Occipital lobe (tissue), 2 donors: ENCODE results near the gene FKBP10. TPM values are rescaled to one million over a fixed set of nuclear protein-coding genes. Genes with fewer than 3 reads are reported as not detected.

Experiments
- small RNA-seq: library from RNA; depleted of rRNA; stranded (forward); fragments of <200 nt; gene quantifications from one replicate; pipeline ENCODE3, GENCODE V24; 2014
- total RNA-seq: library from RNA; depleted of rRNA; stranded (reverse); fragments of >200 nt; gene quantifications from one replicate; pipeline ENCODE4 v1.2.3, GENCODE V29; 2014

FKBP10 gene
- total RNA-seq, 1 donor from 2014 or later, result 11.2 TPM

Small RNA genes within 50 kb of the gene (small RNA-seq; reads per million reads assigned to genes)
- gene AC125257.2, result not detected

Other genes starting within 250 kb of the FKBP10 start
- gene KRT9, start 240.9 kb upstream of the FKBP10 start, total RNA-seq, result not detected
- gene KRT14, start 226.1 kb upstream of the FKBP10 start, total RNA-seq, result 0.31 TPM
- gene KRT16, start 200.2 kb upstream of the FKBP10 start, total RNA-seq, result not detected
- 0.31 TPM for gene KRT17, start 188.4 kb upstream of the FKBP10 start, total RNA-seq
- gene EIF1, start 124.1 kb upstream of the FKBP10 start, total RNA-seq, result 95.5 TPM
- gene GAST, start 100.7 kb upstream of the FKBP10 start, total RNA-seq, result not detected
- 0.16 TPM for gene HAP1, start 78.4 kb upstream of the FKBP10 start, total RNA-seq
- gene JUP, start 26.3 kb upstream of the FKBP10 start, total RNA-seq, result 37.4 TPM
- 10.3 TPM for gene P3H4, start 1.1 kb upstream of the FKBP10 start, total RNA-seq
- gene NT5C3B, start 23.2 kb downstream of the FKBP10 start, total RNA-seq, result 85.8 TPM
- gene KLHL10, start 24.8 kb downstream of the FKBP10 start, total RNA-seq, result not detected
- 74.9 TPM for gene KLHL11, start 52.4 kb downstream of the FKBP10 start, total RNA-seq
- 118 TPM for gene ACLY, start 105.9 kb downstream of the FKBP10 start, total RNA-seq
- gene ODAD4, start 117.6 kb downstream of the FKBP10 start, total RNA-seq, result 1.6 TPM
- 40.7 TPM for gene CNP, start 153.8 kb downstream of the FKBP10 start, total RNA-seq
- gene DNAJC7, start 204.4 kb downstream of the FKBP10 start, total RNA-seq, result 78.0 TPM
- gene NKIRAS2, start 207.1 kb downstream of the FKBP10 start, total RNA-seq, result 31.5 TPM
- 3.7 TPM for gene C17orf113, start 237.6 kb downstream of the FKBP10 start, total RNA-seq